HEK293T (cell line): ENCODE data around the gene OR2T6.

Experiments
- CTBP1 ChIP-seq: fragments of 450-650 bp; IDR thresholded peaks from 2 replicates; pipeline ENCODE4 v1.6.1; 2016; ENCODE audit warnings: borderline replicate concordance
- FOXK2 ChIP-seq: fragments of 450-650 bp; IDR thresholded peaks from 2 replicates; pipeline ENCODE4 v1.6.1; 2016; ENCODE audit warnings: mild to moderate bottlenecking
- FOXM1 ChIP-seq: fragments of 450-650 bp; IDR thresholded peaks from 2 replicates; pipeline ENCODE4 v1.6.1; 2017; ENCODE audit warnings: mild to moderate bottlenecking, borderline replicate concordance
- PKNOX1 ChIP-seq: fragments of 450-650 bp; IDR thresholded peaks from 2 replicates; pipeline ENCODE4 v1.6.1; 2016
- SP1 ChIP-seq: fragments of 450-650 bp; IDR thresholded peaks from 2 replicates; pipeline ENCODE4 v1.6.1; 2017
- SUZ12 ChIP-seq: fragments of 450-650 bp; IDR thresholded peaks from 2 replicates; pipeline ENCODE4 v1.6.1; 2016; ENCODE audit warnings: mild to moderate bottlenecking

GRCh38 chr1:248421384-248421783 is 45.8 kb downstream of the OR2T6 start:
- TF ChIP-seq SP1 (no peak), PKNOX1 (no peak), FOXM1 (no peak), CTBP1 (no peak), SUZ12 (no peak), FOXK2 (no peak)
